Lower lobe of right lung (tissue), 2 donors: ENCODE data around the gene INF2. TPM values are rescaled to one million over a fixed set of nuclear protein-coding genes. Genes with fewer than 3 reads are reported as not detected.
A peak's percentile ranks its signal among the peaks of the same experiment; 100 is the strongest.

ENCODE experiments used
- ATAC-seq, 2 donors: fragments of 200-7000 bp; cut with Tn5 transposase; one replicate each; pipeline ENCODE4 v1.9.1; 2020 to 2022; ENCODE audit warnings: mild to moderate bottlenecking in 2 of 2, moderate library complexity in 2 of 2
- DNase-seq: peaks from one replicate; pipeline ENCODE4 v3.0.0-alpha.2; 2020
- H3K27ac ChIP-seq: fragments of 200-600 bp; one replicate; pipeline ENCODE4 v1.8.0; 2022
- H3K27me3 ChIP-seq: fragments of 200-600 bp; one replicate; pipeline ENCODE4 v1.8.0; 2022; ENCODE audit warnings: low read depth
- H3K36me3 ChIP-seq: fragments of 200-600 bp; one replicate; pipeline ENCODE4 v1.8.0; 2022; ENCODE audit warnings: mild to moderate bottlenecking
- H3K4me1 ChIP-seq: fragments of 200-600 bp; one replicate; pipeline ENCODE4 v1.8.0; 2022
- H3K4me3 ChIP-seq: fragments of 200-600 bp; one replicate; pipeline ENCODE4 v1.8.0; 2022; ENCODE audit warnings: mild to moderate bottlenecking
- H3K9me3 ChIP-seq: fragments of 200-600 bp; one replicate; pipeline ENCODE4 v1.8.0; 2022
- intact Hi-C: fragments of 100-400 bp; cut with DNase I; formaldehyde crosslinking; loops from one replicate; pipeline ENCODE4 v1.11.0; 2022
- long read RNA-seq: library from polyadenylated mRNA; unstranded; transcript quantifications from one replicate; pipeline ENCODE4 v2.0.0, GENCODE V29; 2021
- total RNA-seq: library from RNA; stranded (reverse); fragmentation: NEBNext Ultra II Directional; extraction: Animal tissue kit (Norgen Biotek cat#: 25700); gene quantifications from one replicate; pipeline ENCODE4 v1.2.1, GENCODE V29; 2021
- TF ChIP-seq, protein P1 (sequence below): fragments of 200-600 bp; IDR thresholded peaks from one replicate; pipeline ENCODE4 v1.8.0; 2022; ENCODE audit warnings: antibody characterized with exemption, mild to moderate bottlenecking
- donor health status: DM: no; HTN: yes; CAD: no; lungs with severe emphysema.

The INF2 gene
- total RNA-seq, result 116 TPM
- long read RNA-seq, transcript INF2-204 (5 exons, 1,689 nt), result major isoform, 8 of 103 reads
- long read RNA-seq, partial matches to known transcripts, result 54 of 103 reads
- long read RNA-seq, other reads (novel, unspliced or antisense), result 41 of 103 reads

- Histone ChIP-seq H3K4me3 (peak within 1 kb of the TSS; percentile 93), H3K4me1 (peaks cover 67% of the 10 kb centered on the region), H3K9me3 (no peaks in the 10 kb centered on the region), H3K27ac (peak within 1 kb of the TSS; percentile 87), H3K36me3 (no peaks in the 10 kb centered on the region), H3K27me3 (no peaks in the 10 kb centered on the region)
- peak; percentile 80 to 83 for ATAC-seq
- TF ChIP-seq, protein P1, sequence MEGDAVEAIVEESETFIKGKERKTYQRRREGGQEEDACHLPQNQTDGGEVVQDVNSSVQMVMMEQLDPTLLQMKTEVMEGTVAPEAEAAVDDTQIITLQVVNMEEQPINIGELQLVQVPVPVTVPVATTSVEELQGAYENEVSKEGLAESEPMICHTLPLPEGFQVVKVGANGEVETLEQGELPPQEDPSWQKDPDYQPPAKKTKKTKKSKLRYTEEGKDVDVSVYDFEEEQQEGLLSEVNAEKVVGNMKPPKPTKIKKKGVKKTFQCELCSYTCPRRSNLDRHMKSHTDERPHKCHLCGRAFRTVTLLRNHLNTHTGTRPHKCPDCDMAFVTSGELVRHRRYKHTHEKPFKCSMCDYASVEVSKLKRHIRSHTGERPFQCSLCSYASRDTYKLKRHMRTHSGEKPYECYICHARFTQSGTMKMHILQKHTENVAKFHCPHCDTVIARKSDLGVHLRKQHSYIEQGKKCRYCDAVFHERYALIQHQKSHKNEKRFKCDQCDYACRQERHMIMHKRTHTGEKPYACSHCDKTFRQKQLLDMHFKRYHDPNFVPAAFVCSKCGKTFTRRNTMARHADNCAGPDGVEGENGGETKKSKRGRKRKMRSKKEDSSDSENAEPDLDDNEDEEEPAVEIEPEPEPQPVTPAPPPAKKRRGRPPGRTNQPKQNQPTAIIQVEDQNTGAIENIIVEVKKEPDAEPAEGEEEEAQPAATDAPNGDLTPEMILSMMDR, result no peak
- peak; percentile 72 for DNase-seq
- intact Hi-C loops, result no loop called here
Measured at GRCh38 chr14:104689109-104689880, at the start of gene INF2. Gene INF2 (plus strand): TSS chr14:104689618. CDS start chr14:104701366, 11,748 bp downstream.

- TF ChIP-seq, protein P1, result peak; percentile 89
- Histone ChIP-seq H3K36me3 (no peaks in the 10 kb centered on the region), H3K4me1 (peaks cover 5% of the 10 kb centered on the region), H3K4me3 (no peak overlapping the region), H3K9me3 (no peaks in the 10 kb centered on the region), H3K27me3 (peaks cover 28% of the 10 kb centered on the region), H3K27ac (no peak overlapping the region)
- intact Hi-C loops, result no loop called here
- ATAC-seq (peak; percentile 83 to 86), DNase-seq (peak; percentile 62)
Measured at GRCh38 chr14:104639885-104640548, 49.4 kb upstream of the INF2 start.

- intact Hi-C loops, result no loop called here
- H3K27ac ChIP-seq, result no peak overlapping the region
- ATAC-seq (peak in 1 of 2 donors; percentile 9), DNase-seq (no peak)
- TF ChIP-seq, protein P1, result no peak
- peaks cover 5% of the 10 kb centered on the region for H3K4me1 ChIP-seq
- H3K4me3 ChIP-seq, result no peak overlapping the region
- peaks cover 22% of the 10 kb centered on the region for H3K27me3 ChIP-seq
- H3K36me3 ChIP-seq, result no peaks in the 10 kb centered on the region
- no peaks in the 10 kb centered on the region for H3K9me3 ChIP-seq
Measured at GRCh38 chr14:104640681-104641080, 48.7 kb upstream of the INF2 start.

GRCh38 chr14:104641753-104642539 lies 47.5 kb upstream of the INF2 start:
- no peak overlapping the region for H3K27ac ChIP-seq
- ATAC-seq, result no peak
- H3K4me3 ChIP-seq, result no peak overlapping the region
- intact Hi-C loops, result no loop called here
- no peaks in the 10 kb centered on the region for H3K9me3 ChIP-seq
- H3K27me3 ChIP-seq, result peaks cover 19% of the 10 kb centered on the region
- no peak for DNase-seq
- H3K36me3 ChIP-seq, result no peaks in the 10 kb centered on the region
- TF ChIP-seq, protein P1, result no peak
- H3K4me1 ChIP-seq, result peaks cover 5% of the 10 kb centered on the region

GRCh38 chr14:104642540-104642868 lies 46.9 kb upstream of the INF2 start:
- no peak for ATAC-seq
- Histone ChIP-seq H3K4me3 (no peak overlapping the region), H3K36me3 (no peaks in the 10 kb centered on the region), H3K4me1 (peaks cover 5% of the 10 kb centered on the region), H3K27me3 (peaks cover 18% of the 10 kb centered on the region), H3K27ac (no peak overlapping the region), H3K9me3 (no peaks in the 10 kb centered on the region)
- intact Hi-C loops, result no loop called here
- TF ChIP-seq, protein P1, result no peak
- no peak for DNase-seq
